Stimulated activated CD4-positive, alpha-beta T cell treated with anti-CD3 and anti-CD28 coated beads, Interleukin-1b, Interleukin-23, amount 100 ng/mL, for 48 hours (primary cell): ENCODE results near the gene SRGAP2C.
"Not testable (repeated sequence)": the region's sequence is repeated elsewhere in the genome, so short reads cannot be mapped to it uniquely, and the experiment has no call there.

Source experiments
- DNase-seq: peaks from one replicate; pipeline ENCODE4 v3.0.0-alpha.2; 2020

Gene SRGAP2C

GRCh38 chr1:121283587-121284180 lies 98.9 kb downstream of the SRGAP2C start:
- DNase-seq = not testable (repeated sequence)

GRCh38 chr1:121292590-121292989 lies 107.8 kb downstream of the SRGAP2C start:
- DNase-seq = not testable (repeated sequence)

GRCh38 chr1:121293263-121294204 lies 108.8 kb downstream of the SRGAP2C start:
- DNase-seq = not testable (repeated sequence)

GRCh38 chr1:121294205-121294570 lies 109.4 kb downstream of the SRGAP2C start:
- not testable (repeated sequence) for DNase-seq

- not testable (repeated sequence) for DNase-seq
Observed at GRCh38 chr1:121296563-121296962, 111.8 kb downstream of the SRGAP2C start.

- not testable (repeated sequence) for DNase-seq
Observed at GRCh38 chr1:121298529-121298928, 113.8 kb downstream of the SRGAP2C start.

GRCh38 chr1:121299514-121300149 lies 114.9 kb downstream of the SRGAP2C start:
- not testable (repeated sequence) for DNase-seq

- DNase-seq = not testable (repeated sequence)
Observed at GRCh38 chr1:121301876-121302275, 117.1 kb downstream of the SRGAP2C start.

- DNase-seq = not testable (repeated sequence)
Observed at GRCh38 chr1:121307759-121308158, 123.0 kb downstream of the SRGAP2C start.

GRCh38 chr1:121315509-121315908 lies 130.7 kb downstream of the SRGAP2C start:
- DNase-seq = not testable (repeated sequence)

GRCh38 chr1:121316081-121316480 lies 131.3 kb downstream of the SRGAP2C start:
- not testable (repeated sequence) for DNase-seq

- not testable (repeated sequence) for DNase-seq
Observed at GRCh38 chr1:121317491-121318468, 133.0 kb downstream of the SRGAP2C start.

- not testable (repeated sequence) for DNase-seq
Observed at GRCh38 chr1:121318687-121319086, 133.9 kb downstream of the SRGAP2C start.

- not testable (repeated sequence) for DNase-seq
Observed at GRCh38 chr1:121321660-121322059, 136.9 kb downstream of the SRGAP2C start.

- DNase-seq = not testable (repeated sequence)
Observed at GRCh38 chr1:121324726-121325125, 140.0 kb downstream of the SRGAP2C start.

GRCh38 chr1:121332141-121332540 lies 147.4 kb downstream of the SRGAP2C start:
- not testable (repeated sequence) for DNase-seq

- DNase-seq = not testable (repeated sequence)
Observed at GRCh38 chr1:121332599-121333562, 148.1 kb downstream of the SRGAP2C start.

- not testable (repeated sequence) for DNase-seq
Observed at GRCh38 chr1:121337958-121338357, 153.2 kb downstream of the SRGAP2C start.

- DNase-seq = not testable (repeated sequence)
Observed at GRCh38 chr1:121339611-121340010, 154.8 kb downstream of the SRGAP2C start.

GRCh38 chr1:121343311-121343906 lies 158.6 kb downstream of the SRGAP2C start:
- not testable (repeated sequence) for DNase-seq
